HG03045 (cell line): ENCODE measurements around the gene USO1.
"Not testable (repeated sequence)": the region's sequence is repeated elsewhere in the genome, so short reads cannot be mapped to it uniquely, and the experiment has no call there.

Source experiments
- ATAC-seq: cut with Tn5 transposase; IDR thresholded peaks from one replicate; pipeline ENCODE4 v1.9.1; 2021; ENCODE audit warnings: mild to moderate bottlenecking, moderate library complexity; ENCODE audit not compliant: unreplicated experiment

USO1 gene

DNA sequence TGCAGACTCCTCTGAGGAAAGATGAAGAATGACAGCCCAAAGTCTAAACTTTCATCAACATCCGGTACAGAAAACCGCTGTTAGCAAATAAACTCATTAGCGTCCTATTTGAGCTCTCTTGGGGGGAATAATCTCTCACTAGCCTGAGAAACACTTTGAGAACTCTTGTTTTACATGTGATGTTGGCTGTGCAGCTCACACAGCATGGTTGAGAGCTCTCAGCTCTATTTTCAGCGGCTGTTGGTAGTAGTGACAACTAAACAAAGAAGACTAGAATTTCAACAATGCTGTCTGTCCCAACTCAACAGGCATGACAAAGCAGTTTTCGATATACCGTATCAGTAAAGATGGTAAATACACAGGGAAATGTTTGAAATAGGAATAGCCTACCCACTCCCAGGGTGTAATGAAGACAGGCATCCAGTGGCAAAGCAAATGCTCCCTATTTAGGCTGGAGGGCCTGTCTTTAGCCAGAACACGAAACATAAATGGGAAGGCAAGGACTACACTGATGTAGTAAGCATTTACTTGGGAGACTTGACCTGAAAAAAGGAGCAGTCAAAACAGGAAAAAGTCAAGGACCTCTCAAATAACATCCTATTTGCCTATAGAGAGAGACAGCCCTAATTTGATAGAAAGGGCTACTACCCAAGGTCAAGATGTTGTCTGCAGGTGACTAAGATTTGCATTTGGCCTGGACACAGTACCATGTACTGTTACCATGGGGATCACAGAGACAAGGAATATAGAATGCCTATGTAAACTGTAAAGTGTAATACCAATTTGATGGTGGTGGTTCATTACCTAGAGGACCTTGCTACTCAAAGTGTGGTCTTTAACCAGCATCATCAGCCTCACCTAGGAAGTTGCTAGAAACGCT lies 117.5 kb downstream of the USO1 start:
- ATAC-seq, result no peak

DNA sequence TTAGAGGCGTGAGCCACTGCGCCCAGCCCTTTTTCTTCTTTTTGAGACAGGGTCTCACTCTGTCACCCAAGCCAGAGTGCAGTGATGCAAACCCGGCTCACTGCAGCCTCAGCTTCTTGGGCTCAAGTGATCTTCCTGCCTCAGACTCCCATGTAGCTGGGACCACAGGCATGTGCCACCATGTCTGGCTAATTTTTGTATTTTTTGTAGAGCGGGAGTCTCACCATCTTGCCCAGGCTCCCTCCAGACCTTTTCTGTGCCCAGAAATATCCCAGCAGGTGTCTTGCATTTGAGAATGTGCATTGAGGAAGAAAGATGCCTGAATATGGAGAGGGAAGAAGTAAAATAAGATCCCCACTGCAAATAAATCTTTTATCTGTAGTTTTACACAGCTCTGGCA lies 119.2 kb downstream of the USO1 start:
- ATAC-seq, result no peak

DNA sequence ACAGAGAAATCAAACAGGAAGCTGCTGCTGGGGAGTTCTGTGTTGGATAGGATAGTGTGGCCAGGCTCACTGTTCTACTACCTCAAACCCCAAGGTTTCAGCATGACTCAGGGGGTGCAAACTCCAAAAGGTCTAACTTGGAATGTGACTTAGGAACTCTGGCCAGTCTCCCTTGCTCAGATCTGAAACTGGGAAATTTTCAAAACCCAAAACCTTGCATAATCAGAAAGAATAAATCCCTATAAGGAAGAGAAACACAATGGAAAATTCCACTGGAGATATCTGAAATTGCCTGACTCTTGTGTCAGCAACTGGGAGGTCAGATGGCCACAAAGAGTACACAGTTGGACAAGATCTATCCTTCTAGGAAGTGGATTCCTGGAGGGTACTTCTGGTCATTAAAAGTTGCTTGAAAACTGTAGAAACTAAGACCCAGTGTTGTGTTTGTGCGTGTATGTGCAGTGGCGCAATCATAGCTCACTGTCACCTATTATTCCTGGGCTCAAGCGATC lies 119.8 kb downstream of the USO1 start:
- ATAC-seq, result no peak

DNA sequence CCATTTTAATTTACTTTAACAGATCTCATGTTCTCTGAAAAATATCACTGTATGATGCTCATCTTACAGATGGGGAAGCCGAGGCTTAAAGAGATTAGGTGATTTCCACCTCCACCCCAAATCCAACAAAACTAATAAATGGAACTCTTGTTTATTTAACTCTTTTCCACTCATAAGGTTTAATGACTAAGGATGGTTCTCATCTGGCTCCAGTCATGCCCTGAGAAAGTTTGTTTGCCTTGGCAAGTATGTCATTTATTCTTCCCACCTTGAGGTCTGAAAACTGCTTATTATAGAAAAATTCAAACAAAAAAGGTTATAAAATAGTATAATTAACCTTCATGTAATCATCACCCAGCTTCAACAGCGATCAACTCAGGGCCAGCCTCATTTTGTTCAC lies 121.6 kb downstream of the USO1 start:
- ATAC-seq, result no peak

DNA sequence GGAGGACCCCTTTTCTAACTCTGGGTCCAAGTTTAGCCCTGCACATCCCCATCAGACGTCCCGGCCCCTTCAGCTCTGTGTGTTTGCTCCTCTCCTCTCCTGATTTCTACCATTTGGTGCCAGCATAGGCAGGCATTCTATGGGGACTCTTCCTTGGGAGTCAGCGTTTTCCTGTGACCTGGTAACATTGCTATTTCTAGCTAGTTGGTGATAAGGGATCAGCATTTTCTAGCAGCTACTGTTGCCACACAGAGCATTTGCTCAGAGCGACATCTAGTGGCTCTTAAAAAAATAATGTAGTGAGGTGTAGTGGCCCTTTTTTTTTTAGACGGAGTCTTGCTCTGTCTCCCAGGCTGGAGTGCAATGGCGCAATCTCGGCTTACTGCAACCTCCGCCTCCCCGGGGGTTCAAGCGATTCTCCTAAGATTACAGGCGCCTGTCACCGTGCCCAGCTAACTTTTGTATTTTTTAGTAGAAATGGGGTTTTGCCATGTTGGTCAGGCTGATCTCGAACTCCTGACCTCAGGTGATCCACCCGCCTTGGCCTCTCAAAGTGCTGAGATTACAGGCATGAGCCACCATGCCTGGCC lies 123.9 kb downstream of the USO1 start:
- not testable (repeated sequence) for ATAC-seq

DNA sequence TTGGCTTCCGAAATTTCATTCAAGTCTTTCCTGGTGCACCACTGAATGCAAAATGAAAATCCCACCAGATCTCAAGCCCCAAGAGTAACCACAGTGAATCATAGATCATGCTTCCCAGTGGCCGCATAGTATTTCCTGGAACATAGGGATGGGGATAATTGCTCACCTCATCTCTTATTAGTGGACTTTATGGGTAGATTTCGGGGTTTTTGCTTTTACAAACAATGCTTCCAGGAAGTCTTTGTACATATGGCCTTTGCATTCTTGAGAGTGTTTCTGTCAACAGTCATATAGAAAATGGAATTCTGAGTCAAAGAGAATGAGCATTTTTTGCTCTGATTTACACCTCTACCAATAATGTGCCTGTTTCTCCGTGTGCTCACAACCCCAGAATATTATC lies 124.5 kb downstream of the USO1 start:
- no peak for ATAC-seq

DNA sequence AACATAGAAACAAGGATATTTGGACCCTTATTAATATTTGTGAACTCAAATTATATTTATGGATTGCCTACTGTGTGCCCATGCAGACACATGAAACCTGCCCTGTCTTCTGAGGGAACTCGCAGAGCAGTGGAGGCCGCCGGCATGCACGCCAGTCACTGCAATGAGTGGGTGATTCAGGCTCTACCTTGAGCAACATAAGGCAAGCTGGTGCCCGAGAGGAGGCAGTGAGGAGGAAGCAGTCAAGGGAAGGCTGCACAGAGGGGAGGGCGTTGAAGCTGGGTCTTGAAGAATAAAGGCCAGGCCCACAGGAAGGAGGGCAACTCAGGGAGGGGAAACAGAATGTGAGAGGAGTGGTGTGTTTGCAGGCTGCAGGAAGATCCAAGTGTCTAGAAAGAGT lies 125.1 kb downstream of the USO1 start:
- no peak for ATAC-seq

DNA sequence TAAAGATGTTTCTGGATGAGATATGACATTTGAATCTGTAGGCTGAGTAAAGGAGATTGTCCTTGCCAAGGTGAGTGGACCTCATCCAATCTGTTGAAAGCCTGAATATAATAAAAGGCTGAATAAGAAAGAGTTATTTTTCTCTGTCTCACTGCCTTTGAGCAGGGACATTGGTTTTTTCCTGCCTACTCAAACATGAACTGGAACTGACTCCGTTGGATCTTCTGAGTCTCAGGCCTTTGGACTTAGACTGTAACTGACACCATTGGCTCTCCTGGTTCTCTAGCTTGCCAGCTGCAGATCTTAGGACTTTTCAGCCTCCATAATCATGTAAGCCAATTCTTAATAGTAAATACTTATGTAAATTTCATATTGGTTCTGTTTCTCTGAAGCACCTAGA lies 134.3 kb downstream of the USO1 start:
- ATAC-seq, result no peak

DNA sequence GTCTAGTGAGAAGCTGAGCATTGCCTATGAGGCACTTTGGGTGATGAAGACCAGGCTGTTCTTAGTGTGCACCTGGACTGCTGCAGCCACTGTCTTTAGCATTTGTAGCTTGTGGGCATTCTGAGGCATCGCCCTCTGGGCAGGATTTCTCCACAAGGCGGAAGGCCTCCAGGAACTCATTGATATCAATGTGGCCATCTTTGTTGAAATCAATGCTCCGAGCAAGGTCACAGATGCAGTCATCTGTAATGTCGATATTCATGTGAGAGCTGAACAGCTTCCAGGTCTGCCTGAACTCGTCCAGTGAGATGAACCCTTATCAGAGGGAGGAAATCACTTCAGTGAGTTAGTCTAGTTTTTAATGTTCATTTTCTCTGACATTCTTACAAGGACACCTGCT lies 136.2 kb downstream of the USO1 start:
- no peak for ATAC-seq
